Mesothelial cell of epicardium (in vitro differentiated cells): ENCODE measurements around the gene ALDH6A1. TPM values are rescaled to one million over a fixed set of nuclear protein-coding genes. Genes with fewer than 3 reads are reported as not detected.

Source experiments
- DNase-seq, 2 experiments: peaks; one replicate each; pipeline ENCODE4 v3.0.0; 2021; ENCODE audit warnings: low spot score in 2 of 2; ENCODE audit not compliant: unreplicated experiment in 2 of 2
- H3K27ac Mint-ChIP-seq: 2 replicates; pipeline ENCODE4 v1.8.0; 2021; ENCODE audit warnings: mixed read lengths
- H3K27me3 Mint-ChIP-seq: 2 replicates; pipeline ENCODE4 v1.8.0; 2021; ENCODE audit warnings: low read depth, mixed read lengths
- H3K36me3 Mint-ChIP-seq: 2 replicates; pipeline ENCODE4 v1.8.0; 2021; ENCODE audit warnings: mixed read lengths
- H3K4me1 Mint-ChIP-seq: 2 replicates; pipeline ENCODE4 v1.8.0; 2021; ENCODE audit warnings: mixed read lengths
- H3K4me3 Mint-ChIP-seq: 2 replicates; pipeline ENCODE4 v1.8.0; 2021; ENCODE audit warnings: mild to moderate bottlenecking, moderate library complexity, mixed read lengths
- H3K9me3 Mint-ChIP-seq: 2 replicates; pipeline ENCODE4 v1.8.0; 2021; ENCODE audit warnings: mixed read lengths
- CTCF ChIP-seq: fragments of 200-600 bp; sonication (generic); IDR thresholded peaks from one replicate; pipeline ENCODE4 v1.5.0; 2021; ENCODE audit warnings: antibody characterized with exemption; ENCODE audit not compliant: unreplicated experiment
- total RNA-seq: library from RNA; stranded (reverse); gene quantifications from 3 replicates; pipeline ENCODE4 v1.2.1, GENCODE V29; 2021

ALDH6A1 gene
- total RNA-seq, 1 donor from 2014 or later: 16.8 TPM

GRCh38 chr14:74018174-74018585 is 66.1 kb downstream of the ALDH6A1 start:
- TF ChIP-seq CTCF: no peak
- Mint-ChIP-seq H3K27ac (peak overlapping the region; percentile 98), H3K36me3 (no peaks in the 10 kb centered on the region), H3K4me1 (peaks cover 12% of the 10 kb centered on the region), H3K4me3 (peak overlapping the region; percentile 87), H3K9me3 (no peaks in the 10 kb centered on the region), H3K27me3 (no peaks in the 10 kb centered on the region)
- DNase-seq: no peak

GRCh38 chr14:74015963-74016362 is 68.3 kb downstream of the ALDH6A1 start:
- H3K27me3 Mint-ChIP-seq: no peaks in the 10 kb centered on the region
- no peak for DNase-seq
- no peaks in the 10 kb centered on the region for H3K36me3 Mint-ChIP-seq
- no peaks in the 10 kb centered on the region for H3K9me3 Mint-ChIP-seq
- H3K27ac Mint-ChIP-seq: no peak overlapping the region
- no peak for TF ChIP-seq CTCF
- H3K4me1 Mint-ChIP-seq: peaks cover 12% of the 10 kb centered on the region
- H3K4me3 Mint-ChIP-seq: no peak overlapping the region

GRCh38 chr14:74015176-74015575 is 69.1 kb downstream of the ALDH6A1 start:
- Mint-ChIP-seq H3K4me3 (no peak overlapping the region), H3K27me3 (no peaks in the 10 kb centered on the region), H3K9me3 (no peaks in the 10 kb centered on the region), H3K4me1 (peaks cover 12% of the 10 kb centered on the region), H3K36me3 (no peaks in the 10 kb centered on the region), H3K27ac (no peak overlapping the region)
- no peak for DNase-seq
- TF ChIP-seq CTCF: no peak

GRCh38 chr14:74014299-74014698 is 70.0 kb downstream of the ALDH6A1 start:
- H3K4me1 Mint-ChIP-seq: peaks cover 7% of the 10 kb centered on the region
- no peak overlapping the region for H3K27ac Mint-ChIP-seq
- no peaks in the 10 kb centered on the region for H3K36me3 Mint-ChIP-seq
- no peak for TF ChIP-seq CTCF
- no peak for DNase-seq
- no peaks in the 10 kb centered on the region for H3K9me3 Mint-ChIP-seq
- H3K27me3 Mint-ChIP-seq: no peaks in the 10 kb centered on the region
- no peak overlapping the region for H3K4me3 Mint-ChIP-seq

- Mint-ChIP-seq H3K4me1 (no peaks in the 10 kb centered on the region), H3K27me3 (no peaks in the 10 kb centered on the region), H3K4me3 (no peak overlapping the region), H3K9me3 (no peaks in the 10 kb centered on the region), H3K27ac (no peak overlapping the region), H3K36me3 (peaks cover 5% of the 10 kb centered on the region)
- no peak for TF ChIP-seq CTCF
- no peak for DNase-seq
Measured at GRCh38 chr14:74008843-74009499, 75.3 kb downstream of the ALDH6A1 start.

Other genes starting within 250 kb of the ALDH6A1 start
- 12.4 to 14.5 TPM (median 14.0 TPM) in 3 replicates for gene PTGR2, start 232.6 kb downstream of the ALDH6A1 start, total RNA-seq
- gene ZNF410, start 197.6 kb downstream of the ALDH6A1 start, total RNA-seq: 49.6 to 53.7 TPM (median 51.7 TPM) in 3 replicates
- 4.3 to 5.3 TPM (median 4.9 TPM) in 3 replicates for gene FAM161B, start 134.4 kb downstream of the ALDH6A1 start, total RNA-seq
- gene COQ6, start 134.2 kb downstream of the ALDH6A1 start, total RNA-seq: 19.3 to 23.9 TPM (median 20.9 TPM) in 3 replicates
- 16.2 to 17.8 TPM (median 16.9 TPM) in 3 replicates for gene ENTPD5, start 65.2 kb downstream of the ALDH6A1 start, total RNA-seq
- gene BBOF1, start 65.1 kb downstream of the ALDH6A1 start, total RNA-seq: 6.6 to 8.4 TPM (median 7.1 TPM) in 3 replicates
- 11.4 to 12.4 TPM (median 12.1 TPM) in 3 replicates for gene LIN52, start 503 bp upstream of the ALDH6A1 start, total RNA-seq
- gene VSX2, start 155.0 kb upstream of the ALDH6A1 start, total RNA-seq: not detected in 3 replicates
- gene ABCD4, start 218.5 kb upstream of the ALDH6A1 start, total RNA-seq: 112 to 117 TPM (median 113 TPM) in 3 replicates